C4-2B (cell line): Measurements from ENCODE around the gene ARHGAP15.

Source experiments
- CTCF ChIP-seq: fragments of 450-650 bp; conservative IDR thresholded peaks from 2 replicates; pipeline ENCODE4 v1.5.1; 2017; ENCODE audit warnings: mild to moderate bottlenecking
- ZFX ChIP-seq: fragments of 450-650 bp; IDR thresholded peaks from 2 replicates; pipeline ENCODE4 v1.6.1; 2017

- TF ChIP-seq CTCF, result no peak
- no peak for TF ChIP-seq ZFX
Observed at GRCh38 chr2:143433840-143434239, 304.6 kb downstream of the ARHGAP15 start.
